NB4 (cell line): Measurements from ENCODE around the gene EXTL1.

Source experiments
- DNase-seq: peaks from one replicate; pipeline ENCODE4 v3.0.0; 2010; ENCODE audit warnings: low read depth
- H3K4me3 ChIP-seq: one replicate; pipeline ENCODE4 v1.5.1; 2011; ENCODE audit warnings: mild to moderate bottlenecking, low read depth, low read length, moderate library complexity
- CTCF ChIP-seq: IDR thresholded peaks from one replicate; pipeline ENCODE4 v1.5.1; 2012; ENCODE audit warnings: low read depth, low read length
- MAX ChIP-seq: IDR thresholded peaks from 2 replicates; pipeline ENCODE4 v1.6.1; 2011; ENCODE audit warnings: low read depth, low read length
- MYC ChIP-seq: IDR thresholded peaks from 2 replicates; pipeline ENCODE4 v1.6.1; 2011; ENCODE audit warnings: low read depth, low read length
- POLR2A ChIP-seq: IDR thresholded peaks from 2 replicates; pipeline ENCODE4 v1.6.1; 2011; ENCODE audit warnings: mild to moderate bottlenecking; ENCODE audit not compliant: insufficient read length; ENCODE audit errors: extremely low read depth

EXTL1 gene

DNA sequence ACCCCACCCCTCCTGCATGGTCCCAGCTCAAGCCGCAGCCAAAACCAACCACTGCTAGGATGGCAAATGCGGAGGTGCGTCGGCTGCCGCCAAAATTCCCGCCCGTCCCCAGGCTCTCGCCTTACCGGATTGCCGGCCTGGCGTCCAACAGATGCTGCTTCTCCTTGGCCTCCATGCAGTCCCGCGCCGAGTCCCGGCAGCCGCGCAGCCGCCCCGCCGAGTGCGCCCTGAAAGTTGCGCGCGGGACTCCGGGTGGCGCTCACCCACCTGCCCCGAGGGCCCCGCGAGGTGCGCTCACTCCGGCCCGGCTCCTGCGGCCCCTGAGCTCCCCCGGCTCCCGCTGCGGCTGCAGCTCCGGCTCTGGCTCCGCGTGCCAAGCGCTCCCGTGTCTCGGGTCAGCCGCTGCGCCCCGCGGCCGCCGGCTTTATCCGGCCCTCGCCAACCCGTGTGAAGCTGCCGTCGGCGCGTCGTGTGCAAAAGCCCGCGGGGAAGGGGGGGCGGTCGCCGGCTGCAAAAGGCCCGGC, 24.2 kb downstream of the EXTL1 start, which contains the start of gene SLC30A2:
SLC30A2 (minus strand) TSS at position 397 of the 524 bp plus-strand sequence; CDS start at position 175, 222 bp downstream.
- DNase-seq = no peak
- TF ChIP-seq MAX = no peak
- no peak for TF ChIP-seq POLR2A
- no peak for TF ChIP-seq MYC
- TF ChIP-seq CTCF = no peak
- H3K4me3 ChIP-seq = no peak within 1 kb of the TSS

- no peak overlapping the region for H3K4me3 ChIP-seq
- TF ChIP-seq MYC = no peak
- no peak for TF ChIP-seq CTCF
- no peak for TF ChIP-seq POLR2A
- TF ChIP-seq MAX = no peak
- DNase-seq = no peak
Observed at GRCh38 chr1:26046246-26047095, 24.9 kb downstream of the EXTL1 start.

- TF ChIP-seq MYC (no peak), POLR2A (no peak), MAX (no peak), CTCF (no peak)
- DNase-seq = no peak
- no peak overlapping the region for H3K4me3 ChIP-seq
Observed at GRCh38 chr1:26047278-26047874, 25.8 kb downstream of the EXTL1 start.

GRCh38 chr1:26049531-26050247, 28.1 kb downstream of the EXTL1 start:
- TF ChIP-seq CTCF = no peak
- no peak for TF ChIP-seq MYC
- TF ChIP-seq POLR2A = no peak
- TF ChIP-seq MAX = no peak
- DNase-seq = no peak
- no peak overlapping the region for H3K4me3 ChIP-seq

- TF ChIP-seq MAX (no peak), POLR2A (no peak), MYC (no peak), CTCF (no peak)
- no peak for DNase-seq
- no peak overlapping the region for H3K4me3 ChIP-seq
Observed at GRCh38 chr1:26050248-26050640, 28.7 kb downstream of the EXTL1 start.
